MM.1S (cell line): ENCODE measurements around the gene WSCD1.

ENCODE experiments used
- EZH2 ChIP-seq: fragments of 300-600 bp; sonication (generic); optimal IDR thresholded peaks from 2 replicates; pipeline ENCODE3; 2017; ENCODE audit warnings: low read depth, mild to moderate bottlenecking, antibody characterized with exemption, low read length, mixed read lengths
- TF ChIP-seq, protein P1 (sequence below): fragments of 300-600 bp; sonication (generic); IDR thresholded peaks from 2 replicates; pipeline ENCODE4 v1.5.1; 2016; ENCODE audit warnings: antibody characterized with exemption, low read length, mixed read lengths

- no peak for TF ChIP-seq EZH2
- TF ChIP-seq, protein P1, sequence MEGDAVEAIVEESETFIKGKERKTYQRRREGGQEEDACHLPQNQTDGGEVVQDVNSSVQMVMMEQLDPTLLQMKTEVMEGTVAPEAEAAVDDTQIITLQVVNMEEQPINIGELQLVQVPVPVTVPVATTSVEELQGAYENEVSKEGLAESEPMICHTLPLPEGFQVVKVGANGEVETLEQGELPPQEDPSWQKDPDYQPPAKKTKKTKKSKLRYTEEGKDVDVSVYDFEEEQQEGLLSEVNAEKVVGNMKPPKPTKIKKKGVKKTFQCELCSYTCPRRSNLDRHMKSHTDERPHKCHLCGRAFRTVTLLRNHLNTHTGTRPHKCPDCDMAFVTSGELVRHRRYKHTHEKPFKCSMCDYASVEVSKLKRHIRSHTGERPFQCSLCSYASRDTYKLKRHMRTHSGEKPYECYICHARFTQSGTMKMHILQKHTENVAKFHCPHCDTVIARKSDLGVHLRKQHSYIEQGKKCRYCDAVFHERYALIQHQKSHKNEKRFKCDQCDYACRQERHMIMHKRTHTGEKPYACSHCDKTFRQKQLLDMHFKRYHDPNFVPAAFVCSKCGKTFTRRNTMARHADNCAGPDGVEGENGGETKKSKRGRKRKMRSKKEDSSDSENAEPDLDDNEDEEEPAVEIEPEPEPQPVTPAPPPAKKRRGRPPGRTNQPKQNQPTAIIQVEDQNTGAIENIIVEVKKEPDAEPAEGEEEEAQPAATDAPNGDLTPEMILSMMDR: no peak
These were observed 1.4 kb downstream of the WSCD1 start for GRCh38 chr17:6071528-6072065.
